Loucy (cell line): Measurements from ENCODE around the gene ELOVL1.
"Not testable (repeated sequence)": the region's sequence is repeated elsewhere in the genome, so short reads cannot be mapped to it uniquely, and the experiment has no call there.

ENCODE experiments used
- H2AFZ ChIP-seq: fragments of 200-600 bp; sonication (generic); 2 replicates; pipeline ENCODE4 v1.6.0; 2016; ENCODE audit warnings: antibody characterized with exemption, mild to moderate bottlenecking, low read length, moderate library complexity
- H3F3A ChIP-seq: fragments of 200-600 bp; 2 replicates; pipeline ENCODE4 v1.6.0; 2016; ENCODE audit warnings: antibody characterized with exemption, low read depth, mild to moderate bottlenecking
- H3K27me3 ChIP-seq: fragments of 200-600 bp; sonication (generic); 2 replicates; pipeline ENCODE4 v1.6.1; 2014; ENCODE audit warnings: low read length, mild to moderate bottlenecking; ENCODE audit not compliant: insufficient read depth, poor library complexity, severe bottlenecking
- H3K36me3 ChIP-seq: fragments of 200-600 bp; sonication (generic); 2 replicates; pipeline ENCODE4 v1.6.1; 2016; ENCODE audit warnings: low read length; ENCODE audit not compliant: insufficient read depth
- H3K4me1 ChIP-seq: fragments of 200-600 bp; sonication (generic); 2 replicates; pipeline ENCODE4 v1.5.1; 2014; ENCODE audit warnings: low read length, mild to moderate bottlenecking; ENCODE audit not compliant: insufficient read depth, poor library complexity, severe bottlenecking
- H3K4me2 ChIP-seq: fragments of 200-600 bp; sonication (generic); 2 replicates; pipeline ENCODE4 v1.6.0; 2014; ENCODE audit warnings: antibody characterized with exemption, low read length, low read depth, mild to moderate bottlenecking; ENCODE audit not compliant: poor library complexity, severe bottlenecking
- H3K4me3 ChIP-seq: fragments of 200-600 bp; sonication (generic); 2 replicates; pipeline ENCODE4 v1.5.1; 2014; ENCODE audit warnings: low read length, mild to moderate bottlenecking, mixed read lengths; ENCODE audit not compliant: poor library complexity, severe bottlenecking
- H3K79me2 ChIP-seq: fragments of 200-600 bp; sonication (generic); 2 replicates; pipeline ENCODE4 v1.6.1; 2014; ENCODE audit warnings: low read length; ENCODE audit not compliant: insufficient read depth
- H3K9ac ChIP-seq: fragments of 200-600 bp; sonication (generic); 2 replicates; pipeline ENCODE4 v1.6.0; 2014; ENCODE audit warnings: mild to moderate bottlenecking, low read depth, low read length, moderate library complexity; ENCODE audit not compliant: poor library complexity, severe bottlenecking
- H3K9me2 ChIP-seq: fragments of 200-600 bp; sonication (generic); replicated peaks from 2 replicates; pipeline ENCODE4 v1.6.1; 2016; ENCODE audit warnings: low read depth, low read length, mixed read lengths
- H3K9me3 ChIP-seq: fragments of 200-600 bp; sonication (generic); 2 replicates; pipeline ENCODE4 v1.6.1; 2014; ENCODE audit warnings: mild to moderate bottlenecking, antibody characterized with exemption, low read length, low read depth; ENCODE audit not compliant: insufficient read depth
- H4K20me1 ChIP-seq: fragments of 200-600 bp; sonication (generic); 2 replicates; pipeline ENCODE4 v1.6.0; 2014; ENCODE audit warnings: antibody characterized with exemption, low read length, mild to moderate bottlenecking; ENCODE audit not compliant: insufficient read depth, poor library complexity, severe bottlenecking
- EZH2phosphoT487 ChIP-seq: fragments of 200-600 bp; IDR thresholded peaks from 2 replicates; pipeline ENCODE4 v1.6.1; 2018; ENCODE audit warnings: antibody characterized with exemption, mild to moderate bottlenecking, moderate library complexity, borderline replicate concordance
- TF ChIP-seq, protein P1 (sequence below): fragments of 200-600 bp; sonication (generic); conservative IDR thresholded peaks from 2 replicates; pipeline ENCODE4 v1.5.1; 2014; ENCODE audit warnings: mild to moderate bottlenecking, antibody characterized with exemption, low read length

The ELOVL1 gene

GRCh38 chr1:43404353-43404752 is 36.5 kb upstream of the ELOVL1 start:
- no peak overlapping the region for H2AFZ ChIP-seq
- TF ChIP-seq EZH2phosphoT487, result no peak
- TF ChIP-seq, protein P1, sequence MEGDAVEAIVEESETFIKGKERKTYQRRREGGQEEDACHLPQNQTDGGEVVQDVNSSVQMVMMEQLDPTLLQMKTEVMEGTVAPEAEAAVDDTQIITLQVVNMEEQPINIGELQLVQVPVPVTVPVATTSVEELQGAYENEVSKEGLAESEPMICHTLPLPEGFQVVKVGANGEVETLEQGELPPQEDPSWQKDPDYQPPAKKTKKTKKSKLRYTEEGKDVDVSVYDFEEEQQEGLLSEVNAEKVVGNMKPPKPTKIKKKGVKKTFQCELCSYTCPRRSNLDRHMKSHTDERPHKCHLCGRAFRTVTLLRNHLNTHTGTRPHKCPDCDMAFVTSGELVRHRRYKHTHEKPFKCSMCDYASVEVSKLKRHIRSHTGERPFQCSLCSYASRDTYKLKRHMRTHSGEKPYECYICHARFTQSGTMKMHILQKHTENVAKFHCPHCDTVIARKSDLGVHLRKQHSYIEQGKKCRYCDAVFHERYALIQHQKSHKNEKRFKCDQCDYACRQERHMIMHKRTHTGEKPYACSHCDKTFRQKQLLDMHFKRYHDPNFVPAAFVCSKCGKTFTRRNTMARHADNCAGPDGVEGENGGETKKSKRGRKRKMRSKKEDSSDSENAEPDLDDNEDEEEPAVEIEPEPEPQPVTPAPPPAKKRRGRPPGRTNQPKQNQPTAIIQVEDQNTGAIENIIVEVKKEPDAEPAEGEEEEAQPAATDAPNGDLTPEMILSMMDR, result no peak
- H3K4me3 ChIP-seq, result no peak overlapping the region
- peaks cover 19% of the 10 kb centered on the region; the same call in 1 of the 2 replicates for H3K36me3 ChIP-seq
- no peaks in the 10 kb centered on the region for H3K9me3 ChIP-seq
- H3K79me2 ChIP-seq, result no peaks in the 10 kb centered on the region
- no peaks in the 10 kb centered on the region for H3F3A ChIP-seq
- no peaks in the 10 kb centered on the region for H3K9me2 ChIP-seq
- no peak overlapping the region for H3K9ac ChIP-seq
- H3K27me3 ChIP-seq, result no peaks in the 10 kb centered on the region
- H3K4me1 ChIP-seq, result no peaks in the 10 kb centered on the region
- H3K4me2 ChIP-seq, result no peak overlapping the region
- H4K20me1 ChIP-seq, result no peaks in the 10 kb centered on the region

DNA sequence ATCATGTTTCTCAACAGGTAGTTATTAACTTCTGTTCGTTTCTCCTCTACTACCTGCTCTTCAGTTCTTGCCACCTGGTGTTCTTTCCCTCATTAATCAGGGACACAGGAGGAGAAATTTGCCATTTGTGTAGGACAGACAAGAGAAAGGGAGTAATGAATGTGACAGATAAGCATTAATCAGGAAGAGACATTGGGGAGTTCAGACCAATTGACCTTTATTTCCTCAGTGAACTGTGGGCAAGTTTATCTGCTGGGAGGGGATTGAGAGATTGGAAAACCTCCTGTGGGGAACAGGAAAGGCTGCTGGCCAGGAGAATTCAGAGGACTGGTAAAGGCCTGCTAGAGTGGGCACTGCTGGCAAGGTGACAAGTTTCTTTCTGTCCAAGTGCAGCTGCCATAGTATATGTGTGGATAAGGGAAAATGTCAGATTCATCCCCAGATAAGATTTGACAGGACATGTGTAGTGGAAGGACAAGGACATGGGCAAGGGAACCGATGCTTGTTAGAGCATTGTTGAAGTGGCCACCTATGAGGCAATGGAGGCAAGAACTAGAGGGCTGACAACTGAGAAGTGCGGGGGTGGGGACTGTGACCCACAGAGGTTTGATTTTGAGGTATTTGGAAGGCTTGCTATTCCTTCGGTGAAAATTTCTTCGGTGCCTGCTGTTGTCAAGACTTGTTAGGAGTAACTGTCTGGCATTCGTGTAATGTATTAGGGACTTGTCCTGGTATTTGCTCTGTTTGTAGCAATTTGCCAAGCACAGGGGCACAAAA is 34.5 kb upstream of the ELOVL1 start:
- Histone ChIP-seq H4K20me1 (no peaks in the 10 kb centered on the region), H3K4me1 (no peaks in the 10 kb centered on the region), H3K9ac (no peak overlapping the region), H2AFZ (no peak overlapping the region), H3K9me2 (no peaks in the 10 kb centered on the region), H3K79me2 (no peaks in the 10 kb centered on the region), H3K36me3 (peaks cover 19% of the 10 kb centered on the region; the same call in 1 of the 2 replicates), H3K4me2 (no peak overlapping the region), H3K27me3 (no peaks in the 10 kb centered on the region), H3K9me3 (no peaks in the 10 kb centered on the region), H3K4me3 (no peak overlapping the region), H3F3A (no peaks in the 10 kb centered on the region)
- TF ChIP-seq, protein P1, result no peak
- TF ChIP-seq EZH2phosphoT487, result no peak

DNA sequence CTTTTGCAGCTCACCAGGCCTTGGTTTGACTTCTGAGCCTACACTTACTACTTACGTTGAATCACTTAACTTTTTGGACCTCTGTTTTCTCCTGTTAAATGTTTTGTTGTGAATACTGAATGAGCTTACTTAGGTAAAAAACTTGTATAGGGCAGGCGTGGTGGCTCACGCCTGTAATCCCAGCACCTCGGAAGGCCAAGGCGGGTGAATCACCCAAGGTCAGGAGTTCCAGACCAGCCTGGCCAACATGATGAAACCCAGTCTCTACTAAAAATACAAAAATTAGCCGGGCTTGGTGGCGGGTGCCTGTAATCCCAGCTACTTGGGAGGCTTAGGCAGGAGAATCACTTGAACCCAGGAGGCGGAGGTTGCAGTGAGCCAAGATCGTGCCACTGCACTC is 32.6 kb upstream of the ELOVL1 start:
- not testable (repeated sequence) for H3K27me3 ChIP-seq, H4K20me1 ChIP-seq, H3K9me3 ChIP-seq, H3K9me2 ChIP-seq, H3K4me3 ChIP-seq, H3K79me2 ChIP-seq, H3K4me1 ChIP-seq, H3K36me3 ChIP-seq, H2AFZ ChIP-seq, H3F3A ChIP-seq, H3K4me2 ChIP-seq, H3K9ac ChIP-seq

GRCh38 chr1:43398227-43398626 is 30.4 kb upstream of the ELOVL1 start:
- Histone ChIP-seq H3K79me2 (no peaks in the 10 kb centered on the region), H2AFZ (no peak overlapping the region), H3F3A (no peaks in the 10 kb centered on the region), H3K36me3 (no peaks in the 10 kb centered on the region), H3K27me3 (no peaks in the 10 kb centered on the region), H3K9ac (no peak overlapping the region), H4K20me1 (no peaks in the 10 kb centered on the region), H3K4me3 (no peak overlapping the region), H3K9me3 (no peaks in the 10 kb centered on the region), H3K4me1 (no peaks in the 10 kb centered on the region), H3K4me2 (no peak overlapping the region), H3K9me2 (no peaks in the 10 kb centered on the region)
- TF ChIP-seq EZH2phosphoT487, result no peak
- TF ChIP-seq, protein P1, result no peak
